B cell (primary cell): ENCODE results near the gene KRT6B. TPM values are rescaled to one million over a fixed set of nuclear protein-coding genes. Genes with fewer than 3 reads are reported as not detected.

Experiments used
- ATAC-seq: fragments of 200-7000 bp; cut with Tn5 transposase; one replicate; pipeline ENCODE4 v1.10.0; 2021; ENCODE audit warnings: low read depth, mild to moderate bottlenecking, moderate number of reproducible peaks, moderate library complexity
- CTCF ChIA-PET: fragments of 350-600 bp; sonication (Branson Sonifier 250); formaldehyde crosslinking; loops from one replicate; lab custom pipeline; 2021; ENCODE audit warnings: antibody characterized with exemption, inconsistent platforms; lab: Charles Lee
- POLR2A ChIA-PET: fragments of 350-600 bp; sonication (Branson Sonifier 250); formaldehyde crosslinking; loops from one replicate; lab custom pipeline; 2021; ENCODE audit warnings: antibody characterized with exemption; lab: Charles Lee
- DNase-seq: peaks from one replicate; pipeline ENCODE4 v3.0.0; 2013
- H2AFZ ChIP-seq: 2 replicates; pipeline ENCODE4 v1.6.1; 2012; ENCODE audit warnings: mild to moderate bottlenecking, low read depth, low read length; ENCODE audit not compliant: insufficient read depth, poor library complexity, severe bottlenecking
- H3K27ac ChIP-seq, 2 donors: 1 replicate in 1 of 2; 2 replicates in 1 of 2; pipeline ENCODE4 v1.5.1; 2012 to 2013; ENCODE audit warnings: low read length in 2 of 2, mild to moderate bottlenecking in 2 of 2, moderate library complexity in 1 of 2
- H3K27me3 ChIP-seq, 4 experiments: fragments of 200-600 bp in 1 of 4; sonication (generic) in 1 of 4; replicated peaks in 1 of 4; 1 replicate in 2 of 4; 2 replicates in 2 of 4; pipeline versions ENCODE4 v1.6.1 to v1.7.0; 2013 to 2016; ENCODE audit warnings: low read length in 3 of 4, mild to moderate bottlenecking in 2 of 4, mixed read lengths in 1 of 4, moderate library complexity in 1 of 4; ENCODE audit not compliant: insufficient read depth in 4 of 4, control insufficient read depth in 3 of 4; ENCODE audit errors: control extremely low read depth in 1 of 4
- H3K36me3 ChIP-seq, 2 experiments: replicated peaks in 1 of 2; 1 replicate in 1 of 2; 2 replicates in 1 of 2; pipeline versions ENCODE4 v1.6.1 to v1.7.1; 2013; ENCODE audit warnings: low read length in 1 of 2; ENCODE audit not compliant: insufficient read depth in 2 of 2, control insufficient read depth in 1 of 2; ENCODE audit errors: control extremely low read depth in 1 of 2, extremely low read depth in 1 of 2
- H3K4me1 ChIP-seq, 2 donors: fragments of 200-600 bp in 1 of 2; sonication (generic) in 1 of 2; 1 replicate in 1 of 2; 2 replicates in 1 of 2; pipeline versions ENCODE4 v1.5.1 to v1.6.1; 2013 to 2017; ENCODE audit warnings: low read length in 2 of 2; ENCODE audit not compliant: control insufficient read depth in 2 of 2, insufficient read depth in 2 of 2
- H3K4me2 ChIP-seq: replicated peaks from 2 replicates; pipeline ENCODE3; 2012; ENCODE audit warnings: mild to moderate bottlenecking, low read depth, low read length; ENCODE audit not compliant: poor library complexity, severe bottlenecking
- H3K4me3 ChIP-seq, 5 experiments: fragments of 200-600 bp in 1 of 5; sonication (generic) in 1 of 5; 1 replicate in 3 of 5; 2 replicates in 2 of 5; pipeline versions ENCODE4 v1.5.1 to v1.7.0; 2011 to 2016; ENCODE audit warnings: low read length in 4 of 5, mild to moderate bottlenecking in 4 of 5, low read depth in 2 of 5, control low read depth in 1 of 5, moderate library complexity in 1 of 5; ENCODE audit not compliant: insufficient read depth in 1 of 5; ENCODE audit errors: control extremely low read depth in 1 of 5, extremely low read depth in 1 of 5
- H3K79me2 ChIP-seq: fragments of 200-600 bp; sonication (generic); one replicate; pipeline ENCODE4 v1.6.0; 2016; ENCODE audit warnings: low read length; ENCODE audit not compliant: control insufficient read depth, insufficient read depth
- H3K9ac ChIP-seq: fragments of 200-600 bp; sonication (generic); 2 replicates; pipeline ENCODE4 v1.6.1; 2017; ENCODE audit warnings: mild to moderate bottlenecking, low read length, moderate library complexity
- H3K9me3 ChIP-seq, 3 donors: one replicate each; pipeline versions ENCODE4 v1.6.1 to v1.7.1; 2013; ENCODE audit warnings: low read length in 2 of 3; ENCODE audit not compliant: control insufficient read depth in 2 of 3, insufficient read depth in 1 of 3; ENCODE audit errors: control extremely low read depth in 1 of 3
- H4K20me1 ChIP-seq: 2 replicates; pipeline ENCODE4 v1.6.0; 2012; ENCODE audit warnings: mild to moderate bottlenecking, low read length; ENCODE audit not compliant: insufficient read depth, control insufficient read depth, poor library complexity, severe bottlenecking
- H3K27ac Mint-ChIP-seq: one replicate; pipeline ENCODE4 v1.8.0; 2021; ENCODE audit warnings: mixed read lengths
- H3K27me3 Mint-ChIP-seq: one replicate; pipeline ENCODE4 v1.8.0; 2021; ENCODE audit warnings: mixed read lengths
- H3K4me1 Mint-ChIP-seq: one replicate; pipeline ENCODE4 v1.8.0; 2021; ENCODE audit warnings: mixed read lengths
- H3K4me3 Mint-ChIP-seq: one replicate; pipeline ENCODE4 v1.8.0; 2021; ENCODE audit warnings: mixed read lengths
- H3K9me3 Mint-ChIP-seq: one replicate; pipeline ENCODE4 v1.8.0; 2022; ENCODE audit warnings: mixed read lengths; ENCODE audit not compliant: insufficient read depth
- CTCF ChIP-seq: fragments of 200-600 bp; IDR thresholded peaks from one replicate; pipeline ENCODE4 v1.8.0; 2022; ENCODE audit warnings: antibody characterized with exemption, mild to moderate bottlenecking
- EZH2 ChIP-seq: IDR thresholded peaks from 2 replicates; pipeline ENCODE4 v1.6.1; 2012; ENCODE audit warnings: borderline replicate concordance, low read depth, mild to moderate bottlenecking, moderate library complexity, low read length; ENCODE audit not compliant: insufficient read depth, poor library complexity, severe bottlenecking
- WGBS: methylation state at CpG from one replicate; pipeline ENCODE4 v1.1.5; 2013; ENCODE audit warnings: missing lambda C conversion rate; ENCODE audit not compliant: insufficient coverage; 5-methylcytosine and 5-hydroxymethylcytosine counted together
- intact Hi-C: fragments of 100-400 bp; cut with micrococcal nuclease; formaldehyde crosslinking; loops from one replicate; pipeline ENCODE4 v1.10.0; 2022
- polyA plus RNA-seq: library from polyadenylated mRNA; depleted of rRNA; stranded (reverse); fragments of >200 nt; gene quantifications from 2 replicates; pipeline ENCODE4 v1.2.3, GENCODE V29; 2012
- total RNA-seq, 2 donors: library from RNA; stranded (reverse); fragments of 120-200 nt in 1 of 2; gene quantifications; 1 replicate in 1 of 2; 2 replicates in 1 of 2; pipeline versions ENCODE4 v1.2.3 to v1.2.4, GENCODE V29; 2013 to 2022

The KRT6B gene
- total and polyA plus RNA-seq, 2 donors (not counting 1 experiment from before 2014, with no cell fraction given) = not detected

- Mint-ChIP-seq H3K4me3 (no peak overlapping the region), H3K27ac (no peak overlapping the region), H3K9me3 (peaks cover 2% of the 10 kb centered on the region), H3K27me3 (peaks cover 32% of the 10 kb centered on the region), H3K4me1 (no peaks in the 10 kb centered on the region)
- intact Hi-C loops = no loop called here
- Histone ChIP-seq H3K79me2 (no peaks in the 10 kb centered on the region), H3K36me3 (no peaks in the 10 kb centered on the region), H3K27me3 (peaks cover 0 to 3% (median 0%) of the 10 kb centered on the region in 4 experiments), H3K9me3 (no peaks in the 10 kb centered on the region), H3K4me3 (no peak overlapping the region), H3K27ac (no peak overlapping the region), H2AFZ (no peak overlapping the region), H3K4me1 (no peaks in the 10 kb centered on the region), H4K20me1 (no peaks in the 10 kb centered on the region), H3K9ac (no peak overlapping the region), H3K4me2 (no peak overlapping the region)
- 98% methylated on average over 5 of the region's 5 CpGs for WGBS
- TF ChIP-seq CTCF = no peak
- no peak for TF ChIP-seq EZH2
- DNase-seq = no peak
- ATAC-seq = no peak
- ChIA-PET POLR2A (no interaction called here), CTCF (no interaction called here)
Observed at GRCh38 chr12:52440821-52441319, 11.1 kb downstream of the KRT6B start.

- no peak overlapping the region for H3K27ac Mint-ChIP-seq
- intact Hi-C loops = no loop called here
- DNase-seq (no peak), ATAC-seq (no peak)
- Histone ChIP-seq H3K4me2 (no peak overlapping the region), H2AFZ (no peak overlapping the region), H3K27me3 (peaks cover 0 to 3% (median 0%) of the 10 kb centered on the region in 4 experiments), H3K9me3 (no peaks in the 10 kb centered on the region), H4K20me1 (no peaks in the 10 kb centered on the region), H3K4me1 (no peaks in the 10 kb centered on the region), H3K79me2 (no peaks in the 10 kb centered on the region), H3K9ac (no peak overlapping the region), H3K27ac (no peak overlapping the region), H3K4me3 (no peak overlapping the region), H3K36me3 (no peaks in the 10 kb centered on the region)
- TF ChIP-seq EZH2 (no peak), CTCF (no peak)
- ChIA-PET POLR2A (no interaction called here), CTCF (no interaction called here)
- peaks cover 37% of the 10 kb centered on the region for H3K27me3 Mint-ChIP-seq
- H3K4me1 Mint-ChIP-seq = no peaks in the 10 kb centered on the region
- no peak overlapping the region for H3K4me3 Mint-ChIP-seq
- 71% methylated on average over 2 of the region's 2 CpGs for WGBS
- peaks cover 2% of the 10 kb centered on the region for H3K9me3 Mint-ChIP-seq
Observed at GRCh38 chr12:52439845-52440244, 12.1 kb downstream of the KRT6B start.
